HK-2 (cell line): ENCODE measurements around the gene DIRAS3.
"Not testable (repeated sequence)": the region's sequence is repeated elsewhere in the genome, so short reads cannot be mapped to it uniquely, and the experiment has no call there.

ENCODE experiments used
- DNase-seq: peaks from one replicate; pipeline ENCODE4 v3.0.0-alpha.2; 2018; ENCODE audit not compliant: unreplicated experiment

The DIRAS3 gene

GRCh38 chr1:68024635-68025338 is 25.6 kb downstream of the DIRAS3 start:
- no peak for DNase-seq

GRCh38 chr1:68016381-68016780 is 34.0 kb downstream of the DIRAS3 start:
- no peak for DNase-seq

- DNase-seq = no peak
Observed at GRCh38 chr1:68015971-68016370, 34.5 kb downstream of the DIRAS3 start.

GRCh38 chr1:68015369-68015768 is 35.1 kb downstream of the DIRAS3 start:
- DNase-seq = no peak

GRCh38 chr1:68013351-68013750 is 37.1 kb downstream of the DIRAS3 start:
- DNase-seq = no peak

GRCh38 chr1:68011657-68012375 is 38.6 kb downstream of the DIRAS3 start:
- no peak for DNase-seq

GRCh38 chr1:68010543-68010942 is 39.9 kb downstream of the DIRAS3 start:
- no peak for DNase-seq

- DNase-seq = no peak
Observed at GRCh38 chr1:68010090-68010489, 40.3 kb downstream of the DIRAS3 start.

GRCh38 chr1:68003626-68004025 is 46.8 kb downstream of the DIRAS3 start:
- DNase-seq = not testable (repeated sequence)

GRCh38 chr1:68000191-68000590 is 50.2 kb downstream of the DIRAS3 start:
- DNase-seq = no peak

- no peak for DNase-seq
Observed at GRCh38 chr1:67997746-67998145, 52.7 kb downstream of the DIRAS3 start.
